Mesenchymal stem cell (in vitro differentiated cells and primary cell): ENCODE results near the gene ACTR3.

ENCODE experiments used
- DNase-seq: peaks from one replicate; pipeline ENCODE4 v3.0.0-alpha.2; 2013
- H2AFZ ChIP-seq: one replicate; pipeline ENCODE4 v1.6.1; 2013; ENCODE audit warnings: low read depth, mild to moderate bottlenecking, control low read depth, inconsistent platforms, low read length, moderate library complexity
- H2AK5ac ChIP-seq: 2 replicates; pipeline ENCODE4 v1.6.1; 2013; ENCODE audit warnings: low read length, moderate library complexity, mild to moderate bottlenecking, inconsistent platforms; ENCODE audit not compliant: severe bottlenecking
- H2BK120ac ChIP-seq: one replicate; pipeline ENCODE4 v1.6.1; 2013; ENCODE audit warnings: low read depth, mild to moderate bottlenecking, inconsistent platforms, low read length, moderate library complexity
- H2BK12ac ChIP-seq, 2 experiments: one replicate each; pipeline ENCODE4 v1.6.1; 2013; ENCODE audit warnings: inconsistent platforms in 2 of 2, low read length in 2 of 2, mild to moderate bottlenecking in 2 of 2, moderate library complexity in 2 of 2, control low read depth in 1 of 2
- H2BK15ac ChIP-seq: one replicate; pipeline ENCODE4 v1.6.1; 2013; ENCODE audit warnings: mild to moderate bottlenecking, low read depth, inconsistent platforms; ENCODE audit not compliant: poor library complexity, severe bottlenecking
- H2BK5ac ChIP-seq: 2 replicates; pipeline ENCODE4 v1.6.1; 2013; ENCODE audit warnings: low read depth, mild to moderate bottlenecking, low read length, control low read depth, inconsistent platforms; ENCODE audit not compliant: poor library complexity, severe bottlenecking
- H3K14ac ChIP-seq, 2 experiments: one replicate each; pipeline ENCODE4 v1.6.1; 2013; ENCODE audit warnings: inconsistent platforms in 2 of 2, low read length in 2 of 2, control low read depth in 1 of 2, mild to moderate bottlenecking in 1 of 2, moderate library complexity in 1 of 2
- H3K18ac ChIP-seq, 2 experiments: one replicate each; pipeline ENCODE4 v1.6.1; 2013; ENCODE audit warnings: inconsistent platforms in 2 of 2, low read length in 2 of 2, control low read depth in 1 of 2, low read depth in 1 of 2, mild to moderate bottlenecking in 1 of 2
- H3K23ac ChIP-seq, 2 experiments: one replicate each; pipeline ENCODE4 v1.6.1; 2013; ENCODE audit warnings: inconsistent platforms in 2 of 2, low read length in 2 of 2, mild to moderate bottlenecking in 2 of 2, moderate library complexity in 2 of 2, control low read depth in 1 of 2
- H3K27ac ChIP-seq: 2 replicates; pipeline ENCODE4 v1.5.1; 2013; ENCODE audit warnings: mild to moderate bottlenecking, moderate library complexity, low read length, control low read depth, inconsistent platforms; ENCODE audit not compliant: poor library complexity, severe bottlenecking
- H3K27me3 ChIP-seq, 2 experiments: 2 replicates each; pipeline versions ENCODE4 v1.6.1 to v1.7.0; 2013; ENCODE audit warnings: low read length in 2 of 2, mild to moderate bottlenecking in 2 of 2, moderate library complexity in 2 of 2, control low read depth in 1 of 2, inconsistent platforms in 1 of 2; ENCODE audit not compliant: control insufficient read depth in 1 of 2, insufficient read depth in 1 of 2
- H3K36me3 ChIP-seq, 2 experiments: 2 replicates each; pipeline versions ENCODE4 v1.6.1 to v1.7.0; 2013; ENCODE audit warnings: low read length in 2 of 2, control low read depth in 1 of 2, inconsistent platforms in 1 of 2, low read depth in 1 of 2, mild to moderate bottlenecking in 1 of 2; ENCODE audit not compliant: insufficient read depth in 2 of 2, control insufficient read depth in 1 of 2
- H3K4ac ChIP-seq, 2 experiments: one replicate each; pipeline ENCODE4 v1.6.1; 2013; ENCODE audit warnings: inconsistent platforms in 2 of 2, low read length in 2 of 2, mild to moderate bottlenecking in 2 of 2, moderate library complexity in 2 of 2, control low read depth in 1 of 2, low read depth in 1 of 2
- H3K4me1 ChIP-seq: 2 replicates; pipeline ENCODE4 v1.6.1; 2013; ENCODE audit warnings: low read depth, low read length, control low read depth; ENCODE audit not compliant: control insufficient read depth, insufficient read depth
- H3K4me2 ChIP-seq: 2 replicates; pipeline ENCODE4 v1.6.1; 2013; ENCODE audit warnings: low read length, mild to moderate bottlenecking, inconsistent platforms; ENCODE audit not compliant: poor library complexity, severe bottlenecking
- H3K4me3 ChIP-seq, 2 experiments: 2 replicates each; pipeline versions ENCODE4 v1.5.1 to v1.7.0; 2013; ENCODE audit warnings: low read length in 2 of 2, mild to moderate bottlenecking in 2 of 2, control low read depth in 1 of 2, low read depth in 1 of 2; ENCODE audit not compliant: insufficient read depth in 1 of 2
- H3K79me1 ChIP-seq: replicated peaks from 2 replicates; pipeline ENCODE4 v1.6.1; 2013; ENCODE audit warnings: mild to moderate bottlenecking, control low read depth, low read length, inconsistent platforms; ENCODE audit not compliant: poor library complexity, severe bottlenecking
- H3K9ac ChIP-seq: 2 replicates; pipeline ENCODE4 v1.7.0; 2013; ENCODE audit warnings: mild to moderate bottlenecking, low read length, moderate library complexity
- H3K9me3 ChIP-seq: 2 replicates; pipeline ENCODE4 v1.7.0; 2013; ENCODE audit warnings: mild to moderate bottlenecking, low read length; ENCODE audit not compliant: control insufficient read depth
- H4K8ac ChIP-seq: one replicate; pipeline ENCODE4 v1.6.1; 2013; ENCODE audit warnings: inconsistent platforms, mild to moderate bottlenecking, low read length, moderate library complexity
- H4K91ac ChIP-seq: one replicate; pipeline ENCODE4 v1.6.1; 2013; ENCODE audit warnings: mild to moderate bottlenecking, low read length, inconsistent platforms
- WGBS: methylation state at CpG from one replicate; pipeline ENCODE4 v1.1.7; 2013; ENCODE audit warnings: mixed read lengths; 5-methylcytosine and 5-hydroxymethylcytosine counted together

Gene ACTR3

DNA sequence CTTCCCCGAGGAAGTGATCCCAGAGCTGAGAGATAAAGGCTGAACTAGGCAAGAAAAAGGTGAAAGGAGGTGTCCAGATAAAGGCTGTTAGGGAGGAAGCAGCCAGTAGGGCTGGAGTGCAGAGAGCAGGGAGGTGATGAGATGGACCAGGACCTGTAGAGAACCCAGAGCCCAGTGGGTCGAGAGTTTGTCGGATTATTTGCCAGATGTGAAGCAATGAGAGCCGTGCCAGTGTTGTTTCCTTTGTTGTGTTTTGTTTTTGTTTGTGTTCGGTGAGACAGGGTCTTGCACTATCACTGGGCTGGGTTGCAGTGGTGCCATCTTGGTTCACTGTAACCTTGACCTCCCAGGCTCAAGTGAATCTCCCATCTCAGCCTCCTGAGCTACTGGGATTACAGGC, 111.3 kb downstream of the ACTR3 start:
- no peak for DNase-seq
- peaks cover 4% of the 10 kb centered on the region for H3K9me3 ChIP-seq
- H3K18ac ChIP-seq, result no peak overlapping the region
- H4K8ac ChIP-seq, result no peak overlapping the region
- H3K4ac ChIP-seq, result no peak overlapping the region
- no peak overlapping the region for H3K14ac ChIP-seq
- no peak overlapping the region for H2BK120ac ChIP-seq
- no peaks in the 10 kb centered on the region for H3K79me1 ChIP-seq
- H2AK5ac ChIP-seq, result no peak overlapping the region
- peaks cover 0 to 16% of the 10 kb centered on the region in 2 experiments for H3K27me3 ChIP-seq
- no peak overlapping the region for H3K23ac ChIP-seq
- WGBS, result 74% methylated on average over 5 of the region's 5 CpGs
- H3K4me2 ChIP-seq, result no peak overlapping the region
- H2AFZ ChIP-seq, result no peak overlapping the region
- peaks cover 2% of the 10 kb centered on the region for H3K4me1 ChIP-seq
- H3K27ac ChIP-seq, result no peak overlapping the region
- H4K91ac ChIP-seq, result no peak overlapping the region
- no peak overlapping the region for H3K9ac ChIP-seq
- H2BK15ac ChIP-seq, result no peak overlapping the region
- H3K4me3 ChIP-seq, result no peak overlapping the region
- no peak overlapping the region for H2BK5ac ChIP-seq
- no peak overlapping the region for H2BK12ac ChIP-seq
- H3K36me3 ChIP-seq, result no peaks in the 10 kb centered on the region

- Histone ChIP-seq H3K4me3 (no peak overlapping the region), H2AFZ (no peak overlapping the region), H3K9ac (no peak overlapping the region), H3K36me3 (no peaks in the 10 kb centered on the region), H3K27ac (no peak overlapping the region), H3K4me1 (no peaks in the 10 kb centered on the region), H4K91ac (no peak overlapping the region), H2BK12ac (no peak overlapping the region), H3K79me1 (no peaks in the 10 kb centered on the region), H3K4me2 (no peak overlapping the region), H3K18ac (no peak overlapping the region), H2BK5ac (no peak overlapping the region), H3K9me3 (peaks cover 4% of the 10 kb centered on the region), H3K27me3 (peaks cover 0 to 16% of the 10 kb centered on the region in 2 experiments), H2BK15ac (no peak overlapping the region), H3K4ac (no peak overlapping the region), H3K14ac (no peak overlapping the region), H3K23ac (no peak overlapping the region), H2AK5ac (no peak overlapping the region), H2BK120ac (no peak overlapping the region), H4K8ac (no peak overlapping the region)
- 59% methylated on average over 2 of the region's 2 CpGs for WGBS
- no peak for DNase-seq
These were observed 112.0 kb downstream of the ACTR3 start for GRCh38 chr2:114001937-114002336.

GRCh38 chr2:114005110-114005783, 115.4 kb downstream of the ACTR3 start:
- Histone ChIP-seq H2BK15ac (no peak overlapping the region), H3K4me3 (no peak overlapping the region), H3K27ac (no peak overlapping the region), H3K18ac (no peak overlapping the region), H3K79me1 (no peaks in the 10 kb centered on the region), H3K23ac (no peak overlapping the region), H2AK5ac (no peak overlapping the region), H3K4me2 (no peak overlapping the region), H3K27me3 (peaks cover 0 to 20% of the 10 kb centered on the region in 2 experiments), H2AFZ (no peak overlapping the region), H4K91ac (no peak overlapping the region), H3K9ac (no peak overlapping the region), H3K4me1 (no peaks in the 10 kb centered on the region), H3K14ac (no peak overlapping the region), H3K4ac (no peak overlapping the region), H3K9me3 (peaks cover 4% of the 10 kb centered on the region), H2BK12ac (no peak overlapping the region), H3K36me3 (no peaks in the 10 kb centered on the region), H2BK5ac (no peak overlapping the region), H2BK120ac (no peak overlapping the region), H4K8ac (no peak overlapping the region)
- WGBS, result 80% methylated on average over 5 of the region's 5 CpGs
- no peak for DNase-seq

- H4K91ac ChIP-seq, result no peak overlapping the region
- H3K9ac ChIP-seq, result no peak overlapping the region
- no peak overlapping the region for H2BK120ac ChIP-seq
- no peak overlapping the region for H4K8ac ChIP-seq
- 84% methylated on average over 2 of the region's 3 CpGs for WGBS
- peaks cover 0 to 20% of the 10 kb centered on the region in 2 experiments for H3K27me3 ChIP-seq
- peaks cover 4% of the 10 kb centered on the region for H3K9me3 ChIP-seq
- H3K23ac ChIP-seq, result no peak overlapping the region
- H3K27ac ChIP-seq, result no peak overlapping the region
- H2BK15ac ChIP-seq, result no peak overlapping the region
- H3K4ac ChIP-seq, result no peak overlapping the region
- H2AK5ac ChIP-seq, result no peak overlapping the region
- no peak overlapping the region for H2BK12ac ChIP-seq
- no peak overlapping the region for H3K4me2 ChIP-seq
- no peaks in the 10 kb centered on the region for H3K4me1 ChIP-seq
- no peak overlapping the region for H3K4me3 ChIP-seq
- H2AFZ ChIP-seq, result no peak overlapping the region
- H3K36me3 ChIP-seq, result no peaks in the 10 kb centered on the region
- H2BK5ac ChIP-seq, result no peak overlapping the region
- H3K18ac ChIP-seq, result no peak overlapping the region
- no peak for DNase-seq
- no peaks in the 10 kb centered on the region for H3K79me1 ChIP-seq
- no peak overlapping the region for H3K14ac ChIP-seq
These were observed 116.6 kb downstream of the ACTR3 start for GRCh38 chr2:114006460-114006859.
